K562 (cell line): ENCODE results near the gene HSD11B1. TPM values are rescaled to one million over a fixed set of nuclear protein-coding genes. Genes with fewer than 3 reads are reported as not detected.

Experiments
- ATAC-seq: fragments of 200-7000 bp; cut with Tn5 transposase; 3 replicates; pipeline ENCODE4 v1.9.1; 2020; ENCODE audit warnings: moderate library complexity
- BruUV-seq: library from RNA; stranded (reverse); fragments of 400-500 nt; replicated peaks from 2 replicates; lab custom pipeline; 2021; lab: Mats Ljungman, UMichigan
- CTCF ChIA-PET: fragments of 300-600 bp; formaldehyde crosslinking; extraction: SDS; loops from one replicate; lab custom pipeline; 2021; ENCODE audit warnings: low intra/inter-chr PET ratio; lab: Yijun Ruan, JAX
- POLR2A ChIA-PET: fragments of 300-600, 350-650 bp; sonication (Branson Sonifier 250); formaldehyde crosslinking; extraction: SDS; loops from one replicate; lab custom pipeline; 2021; ENCODE audit warnings: antibody characterized with exemption, inconsistent platforms; lab: Yijun Ruan, JAX
- DNase-seq, 4 experiments: peaks; one replicate each; pipeline versions ENCODE4 v3.0.0 to v3.0.0-alpha.2; 2011 to 2018; ENCODE audit warnings: low spot score in 3 of 4, mixed read lengths in 3 of 4; ENCODE audit errors: extremely low read depth in 1 of 4
- FAIRE-seq: peaks from 2 replicates; lab custom pipeline; 2011; peaks lifted over from hg19 to GRCh38; lab: Jason Lieb, UNC
- H2AFZ ChIP-seq: 2 replicates; pipeline ENCODE4 v1.6.0; 2011; ENCODE audit warnings: low read depth, low read length, control low read depth, inconsistent platforms
- H3K27ac ChIP-seq: fragments of 200-600 bp; 3 replicates; pipeline ENCODE4 v1.8.0; 2011; ENCODE audit warnings: low read depth, mild to moderate bottlenecking, control low read depth, inconsistent platforms, low read length, moderate library complexity, mixed read lengths; ENCODE audit errors: extremely low read depth
- H3K27me3 ChIP-seq, 2 experiments: fragments of 300-600 bp in 1 of 2; 2 replicates in 1 of 2; 3 replicates in 1 of 2; pipeline versions ENCODE4 v1.6.0 to v1.8.0; 2011; ENCODE audit warnings: inconsistent platforms in 2 of 2, low read length in 2 of 2, mild to moderate bottlenecking in 1 of 2, mixed read lengths in 1 of 2, moderate library complexity in 1 of 2; ENCODE audit not compliant: control insufficient read depth in 2 of 2, insufficient read depth in 2 of 2
- H3K36me3 ChIP-seq: fragments of 300-600 bp; 3 replicates; pipeline ENCODE4 v1.8.0; 2011; ENCODE audit warnings: mild to moderate bottlenecking, low read length, inconsistent platforms; ENCODE audit not compliant: control insufficient read depth, insufficient read depth
- H3K4me1 ChIP-seq, 2 experiments: fragments of 200-600 bp in 1 of 2; replicated peaks in 1 of 2; 2 replicates in 1 of 2; 3 replicates in 1 of 2; pipeline versions ENCODE4 v1.5.1 to v1.8.0; 2011; ENCODE audit warnings: inconsistent platforms in 2 of 2, low read length in 2 of 2, mild to moderate bottlenecking in 1 of 2, mixed read lengths in 1 of 2, moderate library complexity in 1 of 2; ENCODE audit not compliant: control insufficient read depth in 2 of 2, insufficient read depth in 2 of 2
- H3K4me2 ChIP-seq: 2 replicates; pipeline ENCODE4 v1.6.1; 2011; ENCODE audit warnings: low read length, control low read depth, inconsistent platforms, mixed read lengths; ENCODE audit not compliant: insufficient read depth
- H3K4me3 ChIP-seq: fragments of 200-600 bp; sonication (generic), shearing (Covaris generic); 2 replicates; pipeline ENCODE4 v1.5.1; 2016; ENCODE audit warnings: control low read depth, inconsistent platforms
- H3K79me2 ChIP-seq: fragments of 200-600 bp; 3 replicates; pipeline ENCODE4 v1.8.0; 2011; ENCODE audit warnings: low read length, inconsistent platforms; ENCODE audit not compliant: control insufficient read depth, insufficient read depth
- H3K9ac ChIP-seq, 2 experiments: 2 replicates each; pipeline versions ENCODE4 v1.6.0 to v1.6.1; 2011; ENCODE audit warnings: low read depth in 2 of 2, low read length in 2 of 2, control low read depth in 1 of 2, inconsistent platforms in 1 of 2, mild to moderate bottlenecking in 1 of 2, mixed read lengths in 1 of 2; ENCODE audit not compliant: insufficient read depth in 1 of 2
- H3K9me1 ChIP-seq: one replicate; pipeline ENCODE4 v1.6.0; 2011; ENCODE audit warnings: inconsistent platforms, mild to moderate bottlenecking, low read length, moderate library complexity; ENCODE audit not compliant: control insufficient read depth, insufficient read depth
- H3K9me3 ChIP-seq: replicated peaks from 2 replicates; pipeline ENCODE4 v1.5.1; 2011; ENCODE audit warnings: low read depth, low read length, inconsistent platforms; ENCODE audit not compliant: control insufficient read depth, insufficient read depth
- H4K20me1 ChIP-seq: replicated peaks from 2 replicates; pipeline ENCODE4 v1.6.1; 2011; ENCODE audit warnings: low read length, inconsistent platforms, mixed read lengths; ENCODE audit not compliant: control insufficient read depth, insufficient read depth
- ARID1B ChIP-seq: fragments of 450-650 bp; IDR thresholded peaks from 2 replicates; pipeline ENCODE4 v1.6.1; 2016; ENCODE audit warnings: antibody characterized with exemption, mild to moderate bottlenecking, inconsistent platforms
- ARID3A ChIP-seq: IDR thresholded peaks from 2 replicates; pipeline ENCODE4 v1.6.1; 2012; ENCODE audit warnings: low read depth, low read length, improper control_type of control experiment, borderline replicate concordance
- ATF2 ChIP-seq: sonication (generic); formaldehyde crosslinking; IDR thresholded peaks from 2 replicates; pipeline ENCODE4 v1.8.1; 2022; ENCODE audit warnings: missing genetic modification reagents
- FOSL1 ChIP-seq: fragments of 200-800 bp; sonication (Bioruptor generic); conservative IDR thresholded peaks from 2 replicates; pipeline ENCODE4 v1.6.1; 2016; ENCODE audit warnings: missing genetic modification characterization, missing compliant biosample characterization
- FOXA3 ChIP-seq, 2 experiments: fragments of 450-650 bp in 1 of 2; sonication (generic) in 1 of 2; formaldehyde crosslinking; IDR thresholded peaks in 1 of 2; conservative IDR thresholded peaks in 1 of 2; 2 replicates each; pipeline versions ENCODE4 v1.4.0 to v1.8.0; 2020 to 2022; ENCODE audit warnings: mild to moderate bottlenecking in 2 of 2, missing genetic modification reagents in 1 of 2
- GATAD2B ChIP-seq: fragments of 450-650 bp; IDR thresholded peaks from 2 replicates; pipeline ENCODE4 v1.6.1; 2017; ENCODE audit warnings: mild to moderate bottlenecking, borderline replicate concordance
- HINFP ChIP-seq: fragments of 450-650 bp; conservative IDR thresholded peaks from 2 replicates; pipeline ENCODE4 v1.6.1; 2016; ENCODE audit warnings: missing genetic modification characterization, low read depth, mild to moderate bottlenecking, control low read depth, missing compliant biosample characterization
- HMG20A ChIP-seq: fragments of 450-650 bp; formaldehyde crosslinking; conservative IDR thresholded peaks from 2 replicates; pipeline ENCODE4 v1.4.0; 2020; ENCODE audit warnings: mild to moderate bottlenecking, mixed read lengths
- JUNB ChIP-seq: fragments of 450-650 bp; formaldehyde crosslinking; conservative IDR thresholded peaks from 2 replicates; pipeline ENCODE4 v1.4.0; 2020; ENCODE audit warnings: mild to moderate bottlenecking
- NR2C2 ChIP-seq, 2 experiments: fragments of 200-800 bp in 1 of 2; sonication (Bioruptor generic) in 1 of 2; sonication (generic) in 1 of 2; formaldehyde crosslinking in 1 of 2; IDR thresholded peaks; 2 replicates each; pipeline versions ENCODE4 v1.6.1 to v1.8.0; 2016 to 2022; ENCODE audit warnings: mild to moderate bottlenecking in 1 of 2, missing compliant biosample characterization in 1 of 2, missing genetic modification characterization in 1 of 2, missing genetic modification reagents in 1 of 2
- SMARCA4 ChIP-seq: fragments of 450-650 bp; IDR thresholded peaks from 2 replicates; pipeline ENCODE4 v1.6.1; 2016
- TCF7 ChIP-seq: sonication (generic); IDR thresholded peaks from 2 replicates; pipeline ENCODE4 v1.6.1; 2016; ENCODE audit warnings: antibody characterized with exemption, borderline replicate concordance
- ZNF253 ChIP-seq: fragments of 250-450 bp; sonication (Bioruptor Pico); conservative IDR thresholded peaks from 2 replicates; pipeline ENCODE4 v1.6.1; 2021; ENCODE audit warnings: mild to moderate bottlenecking
- ZNF354B ChIP-seq: fragments of 250-450 bp; sonication (Bioruptor Pico); IDR thresholded peaks from 2 replicates; pipeline ENCODE4 v1.4.0; 2020
- WGBS: fragments of 100-300 bp; shearing (Covaris generic); methylation state at CpG from one replicate; pipeline ENCODE4 v1.1.6; 2016; ENCODE audit warnings: low coverage, mixed read lengths; ENCODE audit not compliant: insufficient coverage; ENCODE audit errors: missing lambda C conversion rate; 5-methylcytosine and 5-hydroxymethylcytosine counted together
- in situ Hi-C: fragments of 300-500 bp; cut with MboI; formaldehyde crosslinking; loops from 4 replicates; pipeline ENCODE4 v1.15.0; 2018; ENCODE audit warnings: inconsistent platforms, mixed read lengths
- intact Hi-C: fragments of 100-400 bp; cut with micrococcal nuclease; formaldehyde crosslinking; loops from 2 replicates; pipeline ENCODE4 v1.14.2; 2022
- polyA plus RNA-seq, 8 experiments: library from polyadenylated mRNA; depleted of rRNA in 4 of 8; stranded (reverse) in 5 of 8; unstranded in 3 of 8; fragments of >200 nt; fragmentation: Nextera tagmentation in 2 of 8; fragmentation: Illumina TruSeq in 1 of 8; extraction: Ambion mirVana in 2 of 8; extraction: Trizol in 1 of 8; gene quantifications; 2 replicates each; pipeline versions ENCODE4 v1.2.1 to v1.2.3, GENCODE V29; 2011 to 2014; ENCODE audit warnings: inconsistent platforms in 1 of 8, missing spikeins in 1 of 8
- total RNA-seq, 7 experiments: library from RNA; depleted of rRNA in 6 of 7; stranded (reverse); fragments of >200 nt in 6 of 7; fragmentation: Illumina TruSeq in 2 of 7; extraction: Trizol in 2 of 7; gene quantifications; 2 replicates each; pipeline versions ENCODE4 v1.2.1 to v1.2.3, GENCODE V29; 2011 to 2021; ENCODE audit warnings: low replicate concordance in 1 of 7

Gene HSD11B1
- total and polyA plus RNA-seq, 9 of the 15 experiments (the other 6 are each of a cell fraction or from before 2014, with no cell fraction given) = 0.04 to 0.16 TPM; not detected in 7

GRCh38 chr1:209688746-209689234, 15.9 kb upstream of the HSD11B1 start:
- Histone ChIP-seq H4K20me1 (no peaks in the 10 kb centered on the region; the same call in 1 of the 2 replicates), H3K4me2 (no peak overlapping the region), H3K9me1 (no peaks in the 10 kb centered on the region), H3K4me1 (no peaks in the 10 kb centered on the region; a peak in 3 of 5 replicates), H3K9ac (no peak overlapping the region), H3K79me2 (no peaks in the 10 kb centered on the region), H3K4me3 (no peak overlapping the region), H3K9me3 (no peaks in the 10 kb centered on the region), H3K36me3 (no peaks in the 10 kb centered on the region), H3K27me3 (peaks cover 4% of the 10 kb centered on the region in 2 experiments; a peak in 2 of 5 replicates), H2AFZ (no peak overlapping the region), H3K27ac (no peak overlapping the region)
- peak; percentile 44; the same call in 1 of the 3 replicates for ATAC-seq
- ChIA-PET CTCF (no interaction called here), POLR2A (interaction anchor here (0.6 to 1.7 kb wide), 7 partner anchors 12 to 201 kb away, joined by 3 to 10 read pairs (median 4); partner anchors contain the start of gene G0S2)
- peak in 1 of 4 experiments; percentile 13 for DNase-seq
- WGBS = 13% methylated on average over 1 of the region's 1 CpG
- no peak for FAIRE-seq
- in situ Hi-C loops = loop anchor here (5.0 kb wide), 1 partner anchor 51 kb away; no protein-coding TSS in a partner anchor
- intact Hi-C loops = no loop called here
- BruUV-seq = no TSS peak
- TF ChIP-seq HMG20A (no peak), NR2C2 (CRISPR knock-in tag; IDR thresholded peaks at IDR 0.05) (no peak), NR2C2 (tag; IDR thresholded peaks at IDR 0.05) (peak; percentile 31; the same call in 1 of the 2 replicates), ARID1B (peak; percentile 25; the same call in 1 of the 2 replicates), TCF7 (no peak), HINFP (tag) (no peak), SMARCA4 (peak; percentile 37; the same call in 1 of the 2 replicates), ATF2 (no peak), ZNF354B (CRISPR knock-in tag) (no peak), JUNB (CRISPR knock-in tag) (no peak), ARID3A (no peak), GATAD2B (no peak), FOSL1 (tag) (peak; percentile 84), FOXA3 (CRISPR knock-in tag; conservative IDR thresholded peaks at IDR 0.05 in 1 of 2, IDR thresholded peaks at IDR 0.05 in 1 of 2) (0 out of 4 replicates have a peak, but pooled peaks of 1 of the 2 experiments have one; percentile 20), ZNF253 (CRISPR knock-in tag) (no peak)
